Measurements from ENCODE around the gene STRC.
A peak's percentile ranks its signal among the peaks of the same experiment; 100 is the strongest.
"Not testable (repeated sequence)": the region's sequence is repeated elsewhere in the genome, so short reads cannot be mapped to it uniquely, and the experiment has no call there.

The STRC gene

GRCh38 chr15:43618700-43619099 is at the start of gene STRC:
STRC (minus strand) TSS chr15:43618800; CDS start chr15:43618722, 78 bp downstream.
- not testable (repeated sequence) for DNase-seq

GRCh38 chr15:43666177-43666576 is 47.6 kb upstream of the STRC start:
- DNase-seq = not testable (repeated sequence)

GRCh38 chr15:43663333-43663732 is 44.7 kb upstream of the STRC start:
- not testable (repeated sequence) for DNase-seq

- DNase-seq = not testable (repeated sequence)
These were observed 43.7 kb upstream of the STRC start for GRCh38 chr15:43662293-43662692.

GRCh38 chr15:43659727-43660126 is 41.1 kb upstream of the STRC start:
- not testable (repeated sequence) for DNase-seq

GRCh38 chr15:43649430-43649926 is 30.9 kb upstream of the STRC start:
- DNase-seq = not testable (repeated sequence)

- no peak for DNase-seq
These were observed 30.2 kb upstream of the STRC start, which contains the start of gene CATSPER2 for GRCh38 chr15:43648649-43649429. CATSPER2 (minus strand) TSS chr15:43648844; CDS start chr15:43648061, 783 bp downstream.

- not testable (repeated sequence) for DNase-seq
These were observed 20.0 kb upstream of the STRC start for GRCh38 chr15:43638464-43639204.

- not testable (repeated sequence) for DNase-seq
These were observed 8.3 kb upstream of the STRC start for GRCh38 chr15:43626937-43627336.

- peak; percentile 32 for DNase-seq
These were observed 6.5 kb upstream of the STRC start for GRCh38 chr15:43625106-43625505.

- not testable (repeated sequence) for DNase-seq
These were observed 3.6 kb upstream of the STRC start for GRCh38 chr15:43622068-43622799.

- not testable (repeated sequence) for DNase-seq
These were observed 850 bp downstream of the STRC start for GRCh38 chr15:43617750-43618149.

- peak; percentile 20 for DNase-seq
These were observed 16.4 kb downstream of the STRC start for GRCh38 chr15:43602233-43602632.

- DNase-seq = not testable (repeated sequence)
These were observed 18.4 kb downstream of the STRC start for GRCh38 chr15:43600200-43600599.

- not testable (repeated sequence) for DNase-seq
These were observed 19.5 kb downstream of the STRC start for GRCh38 chr15:43599131-43599530.

- not testable (repeated sequence) for DNase-seq
These were observed 25.0 kb downstream of the STRC start, which contains the start of gene CKMT1B for GRCh38 chr15:43593328-43594190. CKMT1B (plus strand) TSS chr15:43594027; CDS start chr15:43594219, 192 bp downstream.

GRCh38 chr15:43592841-43593240 is 25.8 kb downstream of the STRC start:
- not testable (repeated sequence) for DNase-seq

- DNase-seq = not testable (repeated sequence)
These were observed 28.7 kb downstream of the STRC start, which contains the start of gene PPIP5K1 for GRCh38 chr15:43589778-43590466. PPIP5K1 (minus strand) TSS chr15:43590208; CDS start chr15:43584504, 5,704 bp downstream.

- DNase-seq = not testable (repeated sequence)
These were observed 44.0 kb downstream of the STRC start for GRCh38 chr15:43574607-43575006.

GRCh38 chr15:43566615-43567014 is 52.0 kb downstream of the STRC start:
- DNase-seq = not testable (repeated sequence)

GRCh38 chr15:43563793-43564192 is 54.8 kb downstream of the STRC start:
- not testable (repeated sequence) for DNase-seq
